ENCODE data around the gene GDF15. TPM values are rescaled to one million over a fixed set of nuclear protein-coding genes. Genes with fewer than 3 reads are reported as not detected.

The GDF15 gene
- total RNA-seq, 1 experiment from 2014 or later: 425 TPM

DNA sequence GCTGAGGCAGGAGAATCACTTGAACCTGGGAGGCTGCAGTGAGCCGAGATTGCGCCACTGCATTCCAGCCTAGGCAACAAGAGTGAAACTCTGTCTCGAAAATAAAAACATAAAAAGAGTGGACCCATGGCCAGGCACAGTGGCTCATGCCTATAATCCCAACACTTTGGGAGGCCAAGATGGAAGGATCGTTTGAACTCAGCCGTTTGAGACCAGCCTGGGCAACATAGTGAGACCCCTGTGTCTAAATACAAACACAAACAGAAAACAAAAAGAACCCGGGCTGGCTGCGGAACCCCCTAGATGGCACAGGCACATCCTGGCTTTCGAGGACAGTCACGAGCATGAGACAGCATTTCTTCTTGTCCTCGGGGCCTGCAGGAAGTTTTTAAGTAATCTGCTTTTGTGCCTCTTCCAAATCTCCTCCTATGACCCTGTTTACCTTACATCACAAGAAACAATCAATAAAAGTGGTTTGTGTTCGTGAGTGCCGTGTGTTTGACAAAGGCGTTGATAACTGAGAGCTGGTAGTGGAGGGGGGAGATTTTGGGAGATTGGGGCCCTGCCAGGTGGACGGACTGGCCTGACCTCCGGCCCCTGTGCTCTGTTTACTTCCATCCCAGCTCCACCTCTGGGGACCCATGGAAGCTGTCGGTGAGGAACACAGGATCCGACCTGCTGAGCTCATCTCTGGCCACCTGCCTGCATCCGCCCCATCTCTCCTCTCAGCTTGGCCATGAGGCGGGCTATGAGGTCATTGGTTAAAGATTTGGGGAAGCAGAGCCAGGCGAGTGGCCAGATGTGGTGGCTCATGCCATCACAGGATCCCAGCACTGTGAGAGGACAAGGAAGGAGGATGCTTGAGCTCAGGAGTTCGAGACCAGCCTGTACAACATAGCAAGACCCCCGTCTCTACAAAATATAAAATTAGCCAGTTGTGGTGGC is 5.9 kb upstream of the GDF15 start:
- no peak for TF ChIP-seq SRF (IDR thresholded peaks at IDR 0.05; ENCODE audit: low read depth)
- TF ChIP-seq EGR1 (IDR thresholded peaks at IDR 0.05; ENCODE audit: low read depth): no peak
- TF ChIP-seq CEBPB (IDR thresholded peaks at IDR 0.05; ENCODE audit: low read depth): peak; percentile 74
- peak; percentile 49; the same call in 1 of the 2 replicates for TF ChIP-seq CBX3 (IDR thresholded peaks at IDR 0.05; ENCODE audit: low read depth)
- TF ChIP-seq FOSL1 (IDR thresholded peaks at IDR 0.05; ENCODE audit: low read depth): peak; percentile 51; the same call in 1 of the 2 replicates
- TF ChIP-seq SP1 (IDR thresholded peaks at IDR 0.05; ENCODE audit: low read depth): peak; percentile 78
- peak; percentile 68 for TF ChIP-seq JUND (IDR thresholded peaks at IDR 0.05)
- peak; percentile 94 for TF ChIP-seq TCF7L2 (IDR thresholded peaks at IDR 0.05; ENCODE audit: borderline replicate concordance, extremely low read depth, insufficient read depth, insufficient read length)
- TF ChIP-seq POLR2AphosphoS5 (IDR thresholded peaks at IDR 0.05; ENCODE audit: low read depth, low read length): peak; percentile 64; the same call in 1 of the 2 replicates
- TF ChIP-seq SIN3A (IDR thresholded peaks at IDR 0.05; ENCODE audit: low read depth): peak; percentile 81; the same call in 1 of the 2 replicates
- TF ChIP-seq YY1 (IDR thresholded peaks at IDR 0.05; ENCODE audit: extremely low read depth, insufficient replicate concordance, low read depth, low read length): no peak
- TF ChIP-seq, protein P1, sequence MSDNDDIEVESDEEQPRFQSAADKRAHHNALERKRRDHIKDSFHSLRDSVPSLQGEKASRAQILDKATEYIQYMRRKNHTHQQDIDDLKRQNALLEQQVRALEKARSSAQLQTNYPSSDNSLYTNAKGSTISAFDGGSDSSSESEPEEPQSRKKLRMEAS (IDR thresholded peaks at IDR 0.05): peak; percentile 94
- 0 out of 2 replicates have a peak, but pooled peaks have one; percentile 10 for TF ChIP-seq ZFX (IDR thresholded peaks at IDR 0.05)
- ATAC-seq: peak; percentile 84
- Histone ChIP-seq H2AFZ (ENCODE audit: low read depth, low read length, poor library complexity, severe bottlenecking) (peak overlapping the region; percentile 2), H3K9ac (ENCODE audit: low read length) (peak overlapping the region; percentile 44), H4K20me1 (ENCODE audit: insufficient read depth) (no peaks in the 10 kb centered on the region), H3K4me1 (ENCODE audit: control insufficient read depth in 1 of 2, insufficient read depth in 2 of 2, low read length in 2 of 2) (peaks cover 90% of the 10 kb centered on the region in 2 experiments), H3K9me2 (ENCODE audit: insufficient read depth) (no peaks in the 10 kb centered on the region), H3K27me3 (ENCODE audit: insufficient read depth, low read length) (no peaks in the 10 kb centered on the region), H3K79me2 (ENCODE audit: insufficient read depth, low read length) (no peaks in the 10 kb centered on the region), H3K27ac (ENCODE audit: low read depth, low read length) (peak overlapping the region; percentile 83), H3K9me3 (ENCODE audit: control insufficient read depth in 1 of 2, insufficient read depth in 1 of 2, low read depth in 1 of 2, low read length in 2 of 2) (no peaks in the 10 kb centered on the region), H3K36me3 (ENCODE audit: control insufficient read depth in 1 of 2, insufficient read depth in 2 of 2, low read length in 2 of 2) (no peaks in the 10 kb centered on the region), H3K4me3 (replicated peaks in 1 of 2; ENCODE audit: low read depth in 1 of 2, low read length in 2 of 2) (peak overlapping the region in 1 of 2 experiments; percentile 7; a peak in 1 of 4 replicates), H3K4me2 (ENCODE audit: low read length) (peak overlapping the region; percentile 70)
- peak; percentile 93 for DNase-seq (ENCODE audit: low read depth, low spot score)
- TSS peak; percentile 88 for BruUV-seq (replicated peaks)
- RAD21 ChIA-PET (ENCODE audit: low non-redundant PET in 1 of 2, low total read pairs in 2 of 2, uncharacterized antibody in 2 of 2, unreplicated experiment in 2 of 2): interaction anchor here in 1 of 2 experiments (0.7 kb wide), 1 partner anchor 87 kb away, joined by 3 read pairs; no protein-coding TSS in a partner anchor
- CTCF ChIA-PET: interaction anchor here (0.9 to 1.8 kb wide), 6 partner anchors 8 to 100 kb away, joined by 3 to 8 read pairs (median 4); no protein-coding TSS in a partner anchor
- POLR2A ChIA-PET: interaction anchor here (0.6 to 4.8 kb wide), 14 partner anchors 11 to 105 kb away, joined by 3 to 46 read pairs (median 4); partner anchors contain the start of gene JUND
- intact Hi-C loops (cut with micrococcal nuclease): no loop called here

All from HCT116 (cell line).